B cell (primary cell): ENCODE results near the gene FMO2.

Experiments
- EZH2 ChIP-seq: IDR thresholded peaks from 2 replicates; pipeline ENCODE4 v1.6.1; 2012; ENCODE audit warnings: borderline replicate concordance, low read depth, mild to moderate bottlenecking, moderate library complexity, low read length; ENCODE audit not compliant: insufficient read depth, poor library complexity, severe bottlenecking
- TF ChIP-seq, protein P1 (sequence below): fragments of 200-600 bp; IDR thresholded peaks from one replicate; pipeline ENCODE4 v1.8.0; 2022; ENCODE audit warnings: antibody characterized with exemption, mild to moderate bottlenecking

DNA sequence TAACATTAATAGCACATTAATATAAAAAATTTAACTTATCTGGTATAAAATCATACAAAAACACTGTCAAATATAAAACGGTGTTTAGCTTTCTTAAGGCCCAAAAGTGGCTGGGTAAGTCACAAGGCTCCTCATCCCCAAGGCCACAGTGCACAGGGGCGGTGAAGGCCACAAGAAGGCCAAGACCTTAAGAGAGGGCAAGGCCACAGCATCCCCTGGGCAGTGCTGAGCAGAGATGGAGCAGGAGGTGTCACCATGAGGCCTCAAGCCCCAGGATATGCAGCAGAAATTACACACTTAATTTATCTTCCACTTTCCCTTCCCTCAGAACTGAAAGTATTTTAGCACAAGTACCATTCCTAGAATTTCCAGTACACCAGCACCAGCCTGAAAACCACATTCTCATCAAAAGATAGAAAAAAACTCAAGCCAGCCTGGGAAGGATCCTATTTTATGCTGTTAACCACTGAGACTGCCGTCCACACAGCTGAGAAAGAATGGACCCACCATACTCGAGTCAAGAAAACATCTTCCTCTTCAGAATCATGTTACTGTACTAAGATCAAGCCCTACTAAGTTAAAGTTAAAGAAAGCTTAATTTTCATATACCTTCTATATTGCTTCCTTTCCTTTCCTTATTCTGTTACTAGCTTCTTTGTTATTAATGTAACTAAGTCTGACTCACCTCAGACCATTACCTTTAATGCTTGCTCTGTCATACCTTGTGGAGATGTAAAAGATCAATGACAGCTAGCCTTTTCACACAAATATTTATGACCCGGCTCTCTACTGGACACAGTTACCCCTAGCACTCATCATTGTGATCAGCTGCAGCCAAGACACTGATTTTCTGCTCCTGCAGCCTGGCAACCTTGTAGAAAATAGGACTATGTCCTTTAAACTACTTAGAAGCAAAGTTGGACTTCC, 36.8 kb downstream of the FMO2 start:
- TF ChIP-seq, protein P1, sequence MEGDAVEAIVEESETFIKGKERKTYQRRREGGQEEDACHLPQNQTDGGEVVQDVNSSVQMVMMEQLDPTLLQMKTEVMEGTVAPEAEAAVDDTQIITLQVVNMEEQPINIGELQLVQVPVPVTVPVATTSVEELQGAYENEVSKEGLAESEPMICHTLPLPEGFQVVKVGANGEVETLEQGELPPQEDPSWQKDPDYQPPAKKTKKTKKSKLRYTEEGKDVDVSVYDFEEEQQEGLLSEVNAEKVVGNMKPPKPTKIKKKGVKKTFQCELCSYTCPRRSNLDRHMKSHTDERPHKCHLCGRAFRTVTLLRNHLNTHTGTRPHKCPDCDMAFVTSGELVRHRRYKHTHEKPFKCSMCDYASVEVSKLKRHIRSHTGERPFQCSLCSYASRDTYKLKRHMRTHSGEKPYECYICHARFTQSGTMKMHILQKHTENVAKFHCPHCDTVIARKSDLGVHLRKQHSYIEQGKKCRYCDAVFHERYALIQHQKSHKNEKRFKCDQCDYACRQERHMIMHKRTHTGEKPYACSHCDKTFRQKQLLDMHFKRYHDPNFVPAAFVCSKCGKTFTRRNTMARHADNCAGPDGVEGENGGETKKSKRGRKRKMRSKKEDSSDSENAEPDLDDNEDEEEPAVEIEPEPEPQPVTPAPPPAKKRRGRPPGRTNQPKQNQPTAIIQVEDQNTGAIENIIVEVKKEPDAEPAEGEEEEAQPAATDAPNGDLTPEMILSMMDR = no peak
- TF ChIP-seq EZH2 = no peak
